GM19372 (cell line): ENCODE measurements around the gene CHD9.
A peak's percentile ranks its signal among the peaks of the same experiment; 100 is the strongest.

ENCODE experiments used
- ATAC-seq: cut with Tn5 transposase; IDR thresholded peaks from one replicate; pipeline ENCODE4 v1.9.1; 2021; ENCODE audit warnings: mild to moderate bottlenecking, low read depth, moderate library complexity; ENCODE audit not compliant: unreplicated experiment

The CHD9 gene

GRCh38 chr16:53187775-53188174 lies 133.0 kb downstream of the CHD9 start:
- ATAC-seq: no peak

GRCh38 chr16:53191413-53191812 lies 136.6 kb downstream of the CHD9 start:
- ATAC-seq: no peak

GRCh38 chr16:53198933-53199332 lies 144.1 kb downstream of the CHD9 start:
- ATAC-seq: no peak

DNA sequence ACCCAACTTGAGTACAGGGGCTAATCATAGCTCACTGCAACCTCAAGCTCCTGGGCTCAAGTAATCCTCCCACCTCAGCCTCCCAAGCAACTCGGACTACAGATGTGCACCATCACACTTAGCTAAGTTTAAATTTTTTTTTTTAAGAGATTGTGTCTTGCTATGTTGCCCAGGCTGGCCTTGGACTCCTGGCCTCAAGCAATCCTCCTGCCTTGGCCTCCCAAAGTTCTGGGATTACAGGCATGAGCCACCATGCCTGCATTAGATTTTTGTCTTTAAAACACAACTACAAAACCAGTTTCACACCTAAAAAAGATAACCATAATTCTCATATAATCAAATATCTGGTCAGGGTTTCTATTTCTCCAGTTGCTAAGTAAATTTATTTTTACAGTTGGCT lies 147.1 kb downstream of the CHD9 start:
- ATAC-seq: no peak

DNA sequence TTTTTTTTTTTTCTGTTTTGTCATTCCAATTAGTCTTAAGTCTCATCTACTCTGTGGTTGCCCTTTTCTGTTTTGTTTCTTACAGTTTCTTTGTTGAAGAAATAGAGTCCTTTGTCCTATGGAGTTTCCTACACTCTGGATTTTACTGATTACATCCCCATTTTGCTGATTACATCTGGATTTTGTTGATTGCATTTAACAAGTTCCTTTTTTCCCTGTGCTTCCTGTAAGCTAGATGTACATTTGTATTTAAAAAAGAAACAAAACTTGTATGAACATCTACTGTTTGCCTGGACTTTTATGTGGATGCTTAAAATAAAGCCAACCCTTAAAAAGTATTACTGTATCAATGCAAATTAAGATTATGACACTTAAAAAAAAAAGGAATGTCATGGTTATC lies 147.6 kb downstream of the CHD9 start:
- ATAC-seq: no peak

DNA sequence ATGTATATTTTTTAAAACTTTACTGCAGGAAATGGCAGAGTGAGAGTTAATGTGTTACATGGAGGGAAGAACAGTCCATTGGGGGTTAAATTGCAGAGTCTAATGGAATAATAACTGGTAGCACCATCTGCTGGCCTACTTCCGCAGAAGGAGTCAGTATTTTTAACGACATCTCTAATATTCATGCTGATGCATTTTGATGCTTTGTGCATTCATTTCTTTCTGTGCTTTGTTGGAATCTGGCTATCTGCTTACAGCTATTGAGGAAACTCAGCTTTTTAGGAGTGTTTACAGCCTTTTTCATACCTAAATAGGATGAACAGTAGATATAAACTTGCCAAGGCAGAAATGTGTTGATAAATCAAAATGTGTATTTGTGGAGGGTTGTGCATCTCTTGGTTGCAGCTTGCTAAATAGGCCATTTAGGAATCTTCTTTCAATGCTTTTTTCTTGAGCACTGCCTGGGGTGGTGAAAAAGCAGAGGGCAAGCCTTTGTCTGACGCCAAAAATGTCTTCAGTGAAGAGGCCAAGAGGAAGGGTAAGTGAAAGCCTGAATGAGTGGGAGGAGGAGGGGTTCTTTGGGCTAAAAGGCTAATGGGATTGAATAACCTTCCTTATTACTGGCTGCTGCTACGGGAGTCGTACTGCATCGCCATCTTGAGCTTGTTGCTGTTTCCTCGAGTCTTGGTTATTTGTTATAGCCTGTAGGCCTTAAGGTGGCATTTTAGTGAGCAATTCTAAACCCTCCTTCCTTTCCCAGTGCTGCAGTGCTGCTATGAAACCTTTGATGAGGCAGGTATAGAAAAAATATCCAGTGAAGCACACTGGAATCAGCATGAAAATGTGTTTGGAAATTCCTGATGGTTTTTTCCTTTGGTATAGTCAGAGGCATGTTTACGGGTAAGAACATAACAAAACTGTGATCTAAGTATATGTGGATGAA lies 153.3 kb downstream of the CHD9 start:
- ATAC-seq: peak; percentile 79

DNA sequence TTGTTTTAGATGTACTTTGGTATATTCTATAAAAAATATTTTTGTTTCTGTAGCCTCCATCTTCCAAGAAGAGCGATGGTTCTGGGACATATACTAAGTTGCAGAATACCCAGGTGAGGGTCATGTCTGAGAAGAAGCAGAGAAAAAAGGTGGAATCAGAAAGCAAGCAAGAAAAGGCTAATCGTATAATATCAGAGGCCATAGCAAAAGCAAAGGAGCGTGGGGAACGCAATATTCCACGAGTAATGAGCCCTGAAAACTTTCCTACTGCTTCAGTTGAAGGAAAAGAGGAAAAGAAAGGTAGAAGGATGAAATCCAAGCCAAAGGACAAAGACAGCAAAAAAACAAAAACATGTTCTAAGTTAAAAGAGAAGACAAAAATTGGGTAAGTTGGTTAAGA lies 154.6 kb downstream of the CHD9 start:
- ATAC-seq: no peak

DNA sequence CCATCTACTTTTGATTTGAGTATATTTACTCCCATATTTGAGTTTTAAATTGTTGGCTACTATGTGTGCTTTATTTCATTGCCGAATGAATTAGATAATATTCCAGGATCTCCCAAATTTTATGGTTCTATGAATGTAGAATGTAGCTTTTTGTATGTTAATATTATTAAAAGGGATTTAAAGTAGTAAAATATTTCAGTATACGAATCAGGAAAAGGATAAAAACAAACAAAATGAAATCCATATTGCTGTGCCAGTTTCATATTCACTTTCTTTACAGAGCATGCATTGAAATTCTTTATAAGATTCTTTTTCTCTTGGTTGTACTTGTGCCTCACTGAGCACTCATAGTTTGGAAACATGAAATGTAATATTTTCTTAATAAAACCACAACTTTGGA lies 155.1 kb downstream of the CHD9 start:
- ATAC-seq: no peak

DNA sequence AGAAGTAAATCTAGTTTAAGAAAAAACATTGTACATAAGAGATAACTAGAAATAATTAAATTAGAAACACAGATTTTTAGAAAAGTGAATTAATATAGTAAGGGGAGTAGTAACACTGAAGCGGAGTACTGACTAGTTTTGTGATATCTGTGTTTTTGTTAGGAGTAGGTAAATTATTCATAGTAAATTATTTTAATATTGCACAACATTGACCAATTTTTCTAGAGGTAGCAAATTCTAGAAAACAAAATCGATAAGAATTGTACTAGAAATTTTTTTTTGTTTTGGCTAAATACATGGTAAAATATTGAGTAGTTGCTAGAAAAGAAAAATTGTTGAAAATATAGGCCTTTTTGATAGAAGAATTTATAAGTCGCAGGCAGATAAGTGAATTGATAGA lies 156.5 kb downstream of the CHD9 start:
- ATAC-seq: no peak

DNA sequence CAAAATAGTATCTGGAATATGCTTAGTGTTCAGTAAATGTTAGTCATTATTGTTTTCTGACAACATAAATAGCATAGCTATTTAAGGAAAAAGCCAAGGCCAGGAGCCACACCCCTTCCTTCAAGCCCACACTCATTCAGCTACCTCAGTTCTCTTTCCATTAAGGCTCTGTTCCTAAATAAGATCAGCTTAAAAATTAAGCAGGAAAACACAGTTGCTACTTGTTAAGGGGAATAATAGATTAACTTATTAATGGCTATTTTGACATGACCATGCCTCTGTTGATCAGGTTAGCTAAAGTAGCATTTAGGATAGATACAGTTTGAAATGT lies 158.1 kb downstream of the CHD9 start:
- no peak for ATAC-seq

DNA sequence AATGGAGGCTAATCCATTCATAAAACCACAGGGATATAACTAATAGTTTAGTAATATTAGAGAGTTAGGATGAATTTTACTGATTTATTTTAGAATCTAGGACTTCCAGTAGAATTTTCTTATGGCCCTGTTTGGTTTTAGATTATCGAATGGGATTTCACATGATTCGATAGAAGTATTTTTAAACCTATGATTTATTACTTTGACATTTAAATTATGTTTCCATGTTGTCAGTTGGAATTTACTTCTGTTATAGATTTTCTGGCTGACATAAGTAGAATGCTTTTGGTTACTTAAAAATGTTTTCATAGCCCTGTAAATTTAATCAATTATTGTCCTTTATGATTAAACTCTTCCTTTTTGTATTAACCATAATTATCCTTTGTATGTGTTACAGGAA lies 158.8 kb downstream of the CHD9 start:
- no peak for ATAC-seq

DNA sequence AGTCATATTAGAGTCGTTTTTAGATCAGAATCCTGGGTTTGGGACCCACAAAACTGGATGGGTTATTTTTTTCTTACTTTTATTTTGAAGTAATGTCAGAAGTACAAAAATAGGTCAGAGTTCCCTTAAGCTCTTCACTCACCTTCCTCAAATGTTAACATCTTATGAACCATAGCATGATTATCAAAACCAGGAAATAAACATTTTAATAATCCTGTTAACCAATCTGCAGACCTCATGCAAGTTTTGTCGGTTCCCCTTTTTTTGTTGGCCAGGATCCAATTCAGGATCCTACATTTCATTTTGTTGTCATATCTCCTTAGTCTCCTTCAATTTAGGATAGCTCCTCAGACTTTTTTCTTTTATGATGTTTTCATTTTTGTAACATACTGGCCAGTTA lies 162.0 kb downstream of the CHD9 start:
- ATAC-seq: no peak

GRCh38 chr16:53219371-53219770 lies 164.6 kb downstream of the CHD9 start:
- ATAC-seq: no peak

GRCh38 chr16:53219795-53220454 lies 165.1 kb downstream of the CHD9 start:
- no peak for ATAC-seq

GRCh38 chr16:53220585-53220984 lies 165.8 kb downstream of the CHD9 start:
- ATAC-seq: no peak

DNA sequence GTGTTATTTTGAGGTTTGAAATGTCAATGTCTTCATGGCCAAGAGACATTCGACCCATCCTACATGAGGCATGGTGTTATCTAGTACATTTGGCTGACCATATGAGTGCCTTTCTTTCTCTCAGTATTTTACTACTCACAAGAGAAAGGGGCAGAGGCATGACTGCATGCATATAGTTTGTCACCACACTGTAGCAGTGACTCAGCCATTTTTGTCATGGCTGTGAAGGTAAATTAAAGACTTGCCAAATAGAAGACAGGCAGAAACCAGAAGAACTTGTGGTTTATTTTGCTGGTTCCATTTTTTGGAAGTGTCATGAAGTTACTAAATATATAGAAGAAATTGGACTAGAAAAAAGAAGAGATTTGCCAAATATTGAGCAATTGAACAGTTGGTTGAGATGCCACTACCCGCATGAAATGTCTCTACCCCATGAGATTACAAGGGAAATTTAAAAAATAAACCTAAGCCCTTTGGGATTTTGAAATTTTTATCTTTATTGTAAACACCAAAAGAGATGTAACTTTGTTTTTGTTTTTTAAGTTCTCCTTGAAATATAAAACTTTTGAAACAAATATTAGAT lies 170.3 kb downstream of the CHD9 start:
- ATAC-seq: no peak

GRCh38 chr16:53232826-53233529 lies 178.2 kb downstream of the CHD9 start:
- no peak for ATAC-seq

- no peak for ATAC-seq
These were observed 180.0 kb downstream of the CHD9 start for GRCh38 chr16:53234836-53235235.

- no peak for ATAC-seq
These were observed 181.1 kb downstream of the CHD9 start for GRCh38 chr16:53235851-53236250.

- ATAC-seq: no peak
These were observed 194.5 kb downstream of the CHD9 start for GRCh38 chr16:53249331-53249730.

- ATAC-seq: no peak
These were observed 202.2 kb downstream of the CHD9 start for GRCh38 chr16:53257001-53257400.
